Neural cell (in vitro differentiated cells): Measurements from ENCODE around the gene TSHR. TPM values are rescaled to one million over a fixed set of nuclear protein-coding genes. Genes with fewer than 3 reads are reported as not detected.

Experiments used
- H2AFZ ChIP-seq: fragments of 200-600, 300-800 bp; sonication (generic), shearing (Covaris generic); 2 replicates; pipeline ENCODE4 v1.6.0; 2014; ENCODE audit warnings: low read depth, mild to moderate bottlenecking, antibody characterized with exemption, low read length, moderate library complexity
- H3F3A ChIP-seq: fragments of 200-600 bp; shearing (Covaris generic); 2 replicates; pipeline ENCODE4 v1.6.1; 2016; ENCODE audit warnings: mild to moderate bottlenecking, moderate library complexity, mixed read lengths, antibody characterized with exemption, low read length; ENCODE audit not compliant: insufficient read depth, poor library complexity, severe bottlenecking
- H3K27ac ChIP-seq: fragments of 200-600, 300-800 bp; sonication (generic), shearing (Covaris generic); 2 replicates; pipeline ENCODE4 v1.5.1; 2014; ENCODE audit warnings: mild to moderate bottlenecking, low read length, moderate library complexity
- H3K27me3 ChIP-seq: fragments of 300-800, 200-600 bp; sonication (generic), shearing (Covaris generic); 2 replicates; pipeline ENCODE4 v1.6.0; 2014; ENCODE audit warnings: mild to moderate bottlenecking, low read depth, low read length, moderate library complexity; ENCODE audit not compliant: insufficient read depth
- H3K36me3 ChIP-seq: fragments of 300-800, 200-600 bp; sonication (generic), shearing (Covaris generic); 2 replicates; pipeline ENCODE4 v1.5.1; 2014; ENCODE audit warnings: mild to moderate bottlenecking, antibody characterized with exemption, low read length, moderate library complexity; ENCODE audit not compliant: insufficient read depth
- H3K4me2 ChIP-seq: fragments of 300-800, 200-600 bp; sonication (generic), shearing (Covaris generic); 2 replicates; pipeline ENCODE4 v1.6.0; 2014; ENCODE audit warnings: mild to moderate bottlenecking, low read length
- H3K4me3 ChIP-seq: fragments of 300-800, 200-600 bp; sonication (generic), shearing (Covaris generic); 2 replicates; pipeline ENCODE4 v1.5.1; 2014; ENCODE audit warnings: mild to moderate bottlenecking, low read length, moderate library complexity
- H3K79me2 ChIP-seq: fragments of 200-600 bp; shearing (Covaris generic); replicated peaks from 2 replicates; pipeline ENCODE4 v1.6.0; 2014; ENCODE audit warnings: mild to moderate bottlenecking, low read length, moderate library complexity; ENCODE audit not compliant: insufficient read depth
- H3K9ac ChIP-seq: fragments of 300-800, 200-600 bp; sonication (generic), shearing (Covaris generic); 2 replicates; pipeline ENCODE4 v1.6.1; 2016; ENCODE audit warnings: mild to moderate bottlenecking, low read length, mixed read lengths
- H3K9me2 ChIP-seq: fragments of 200-600 bp; shearing (Covaris generic); 2 replicates; pipeline ENCODE4 v1.6.1; 2016; ENCODE audit warnings: mild to moderate bottlenecking, low read length, mixed read lengths; ENCODE audit not compliant: insufficient read depth
- H3K9me3 ChIP-seq: fragments of 200-600, 300-800 bp; sonication (generic), shearing (Covaris generic); 2 replicates; pipeline ENCODE4 v1.6.1; 2016; ENCODE audit warnings: mild to moderate bottlenecking, mixed run types, low read length, moderate library complexity, mixed read lengths
- H4K20me1 ChIP-seq: fragments of 200-600 bp; shearing (Covaris generic); 2 replicates; pipeline ENCODE4 v1.6.1; 2016; ENCODE audit warnings: mild to moderate bottlenecking, mixed run types; ENCODE audit not compliant: insufficient read depth
- CTCF ChIP-seq: fragments of 450-650 bp; IDR thresholded peaks from 2 replicates; pipeline ENCODE4 v1.5.1; 2014; ENCODE audit warnings: antibody characterized with exemption, mild to moderate bottlenecking, moderate library complexity; ENCODE audit not compliant: poor library complexity, severe bottlenecking
- EP300 ChIP-seq: fragments of 450-650 bp; conservative IDR thresholded peaks from 2 replicates; pipeline ENCODE4 v1.6.1; 2014; ENCODE audit warnings: antibody characterized with exemption, mild to moderate bottlenecking, moderate library complexity; ENCODE audit not compliant: poor library complexity, severe bottlenecking
- EZH2 ChIP-seq: fragments of 200-600, 300-800 bp; shearing (Covaris generic), sonication (generic); IDR thresholded peaks from 2 replicates; pipeline ENCODE4 v1.6.1; 2014; ENCODE audit warnings: antibody characterized with exemption, low read length, borderline replicate concordance, mild to moderate bottlenecking; ENCODE audit not compliant: insufficient read depth, poor library complexity, severe bottlenecking
- MXI1 ChIP-seq: fragments of 450-650 bp; conservative IDR thresholded peaks from 2 replicates; pipeline ENCODE4 v1.6.1; 2014; ENCODE audit warnings: antibody characterized with exemption, mild to moderate bottlenecking; ENCODE audit not compliant: poor library complexity, severe bottlenecking
- POLR2AphosphoS5 ChIP-seq: IDR thresholded peaks from 2 replicates; pipeline ENCODE4 v1.6.1; 2012
- RAD21 ChIP-seq: fragments of 450-650 bp; conservative IDR thresholded peaks from 2 replicates; pipeline ENCODE4 v1.6.1; 2014; ENCODE audit warnings: antibody characterized with exemption, mild to moderate bottlenecking, moderate library complexity
- SMC3 ChIP-seq: fragments of 450-650 bp; conservative IDR thresholded peaks from 2 replicates; pipeline ENCODE4 v1.6.1; 2014; ENCODE audit warnings: antibody characterized with exemption, mild to moderate bottlenecking, moderate library complexity; ENCODE audit not compliant: poor library complexity
- TAF1 ChIP-seq: IDR thresholded peaks from 2 replicates; pipeline ENCODE4 v1.6.1; 2012; ENCODE audit warnings: low read depth
- polyA plus RNA-seq: library from polyadenylated mRNA; depleted of rRNA; stranded (reverse); fragments of >200 nt; gene quantifications from 2 replicates; pipeline ENCODE4 v1.2.3, GENCODE V29; 2014
- TF ChIP-seq, protein P1 (sequence below): IDR thresholded peaks from 2 replicates; pipeline ENCODE4 v1.6.1; 2012; ENCODE audit warnings: borderline replicate concordance

TSHR gene
- polyA plus RNA-seq, 1 donor from 2014 or later: not detected

DNA sequence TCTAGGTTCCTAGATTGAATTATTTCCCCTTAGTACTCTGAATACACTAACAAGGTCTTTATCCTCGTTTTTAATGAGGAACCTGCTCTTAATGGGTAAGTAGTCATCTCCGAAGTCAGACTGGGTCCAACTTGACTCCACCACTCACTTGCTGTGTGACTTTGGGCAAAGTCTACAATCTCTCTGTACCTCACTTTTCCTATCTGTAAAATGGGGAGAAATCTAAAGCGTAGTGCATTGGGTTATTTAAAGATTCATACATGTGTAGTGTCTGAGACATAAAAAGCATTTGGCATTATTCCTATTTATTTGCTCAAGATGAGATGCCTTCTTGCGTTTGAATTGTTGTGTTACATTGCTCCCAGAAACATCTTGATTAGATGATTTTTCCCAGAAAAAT, 213.8 kb downstream of the TSHR start:
- Histone ChIP-seq H3K79me2 (no peaks in the 10 kb centered on the region), H4K20me1 (no peaks in the 10 kb centered on the region), H3K9me3 (no peaks in the 10 kb centered on the region), H3K36me3 (no peaks in the 10 kb centered on the region), H3K4me2 (peak overlapping the region; percentile 59), H3K27me3 (no peaks in the 10 kb centered on the region), H2AFZ (peak overlapping the region; percentile 89), H3F3A (no peaks in the 10 kb centered on the region), H3K9ac (peak overlapping the region; percentile 73), H3K27ac (peak overlapping the region; percentile 78), H3K9me2 (no peaks in the 10 kb centered on the region), H3K4me3 (peak overlapping the region; percentile 75)
- TF ChIP-seq CTCF: no peak
- TF ChIP-seq, protein P1, sequence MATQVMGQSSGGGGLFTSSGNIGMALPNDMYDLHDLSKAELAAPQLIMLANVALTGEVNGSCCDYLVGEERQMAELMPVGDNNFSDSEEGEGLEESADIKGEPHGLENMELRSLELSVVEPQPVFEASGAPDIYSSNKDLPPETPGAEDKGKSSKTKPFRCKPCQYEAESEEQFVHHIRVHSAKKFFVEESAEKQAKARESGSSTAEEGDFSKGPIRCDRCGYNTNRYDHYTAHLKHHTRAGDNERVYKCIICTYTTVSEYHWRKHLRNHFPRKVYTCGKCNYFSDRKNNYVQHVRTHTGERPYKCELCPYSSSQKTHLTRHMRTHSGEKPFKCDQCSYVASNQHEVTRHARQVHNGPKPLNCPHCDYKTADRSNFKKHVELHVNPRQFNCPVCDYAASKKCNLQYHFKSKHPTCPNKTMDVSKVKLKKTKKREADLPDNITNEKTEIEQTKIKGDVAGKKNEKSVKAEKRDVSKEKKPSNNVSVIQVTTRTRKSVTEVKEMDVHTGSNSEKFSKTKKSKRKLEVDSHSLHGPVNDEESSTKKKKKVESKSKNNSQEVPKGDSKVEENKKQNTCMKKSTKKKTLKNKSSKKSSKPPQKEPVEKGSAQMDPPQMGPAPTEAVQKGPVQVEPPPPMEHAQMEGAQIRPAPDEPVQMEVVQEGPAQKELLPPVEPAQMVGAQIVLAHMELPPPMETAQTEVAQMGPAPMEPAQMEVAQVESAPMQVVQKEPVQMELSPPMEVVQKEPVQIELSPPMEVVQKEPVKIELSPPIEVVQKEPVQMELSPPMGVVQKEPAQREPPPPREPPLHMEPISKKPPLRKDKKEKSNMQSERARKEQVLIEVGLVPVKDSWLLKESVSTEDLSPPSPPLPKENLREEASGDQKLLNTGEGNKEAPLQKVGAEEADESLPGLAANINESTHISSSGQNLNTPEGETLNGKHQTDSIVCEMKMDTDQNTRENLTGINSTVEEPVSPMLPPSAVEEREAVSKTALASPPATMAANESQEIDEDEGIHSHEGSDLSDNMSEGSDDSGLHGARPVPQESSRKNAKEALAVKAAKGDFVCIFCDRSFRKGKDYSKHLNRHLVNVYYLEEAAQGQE: no peak
- no peak for TF ChIP-seq EP300
- no peak for TF ChIP-seq POLR2AphosphoS5
- TF ChIP-seq MXI1: no peak
- TF ChIP-seq EZH2: no peak
- TF ChIP-seq TAF1: no peak
- no peak for TF ChIP-seq RAD21
- TF ChIP-seq SMC3: no peak

- no peaks in the 10 kb centered on the region for H3K27me3 ChIP-seq
- H4K20me1 ChIP-seq: no peaks in the 10 kb centered on the region
- H3K79me2 ChIP-seq: no peaks in the 10 kb centered on the region
- peak overlapping the region; percentile 59 for H3K4me2 ChIP-seq
- no peaks in the 10 kb centered on the region for H3K36me3 ChIP-seq
- no peaks in the 10 kb centered on the region for H3F3A ChIP-seq
- peak overlapping the region; percentile 89 for H2AFZ ChIP-seq
- peak overlapping the region; percentile 75 for H3K4me3 ChIP-seq
- no peaks in the 10 kb centered on the region for H3K9me2 ChIP-seq
- H3K9me3 ChIP-seq: no peaks in the 10 kb centered on the region
- no peak for TF ChIP-seq CTCF
- TF ChIP-seq EZH2: no peak
- no peak for TF ChIP-seq EP300
- no peak for TF ChIP-seq RAD21
- TF ChIP-seq SMC3: no peak
- TF ChIP-seq, protein P1: no peak
- TF ChIP-seq MXI1: no peak
- no peak for TF ChIP-seq TAF1
- TF ChIP-seq POLR2AphosphoS5: no peak
- peak overlapping the region; percentile 78 for H3K27ac ChIP-seq
- peak overlapping the region; percentile 73 for H3K9ac ChIP-seq
Observed at GRCh38 chr14:81169711-81170103, 214.3 kb downstream of the TSHR start.
